Hepatocyte (in vitro differentiated cells): ENCODE data around the gene ZDHHC15. TPM values are rescaled to one million over a fixed set of nuclear protein-coding genes. Genes with fewer than 3 reads are reported as not detected.
"Not testable (repeated sequence)": the region's sequence is repeated elsewhere in the genome, so short reads cannot be mapped to it uniquely, and the experiment has no call there.

Experiments used
- DNase-seq: peaks from one replicate; pipeline ENCODE4 v3.0.0-alpha.2; 2016; ENCODE audit warnings: low spot score
- H2AFZ ChIP-seq: fragments of 200-600 bp; sonication (generic); 2 replicates; pipeline ENCODE4 v1.6.0; 2016; ENCODE audit warnings: antibody characterized with exemption, mild to moderate bottlenecking
- H3K27ac ChIP-seq: fragments of 200-600 bp; sonication (generic); 2 replicates; pipeline ENCODE4 v1.5.1; 2016; ENCODE audit warnings: mild to moderate bottlenecking
- H3K27me3 ChIP-seq: fragments of 200-600 bp; sonication (generic); 2 replicates; pipeline ENCODE4 v1.6.1; 2016
- H3K36me3 ChIP-seq: fragments of 200-600 bp; sonication (generic); replicated peaks from 2 replicates; pipeline ENCODE4 v1.5.1; 2016; ENCODE audit warnings: low read depth; ENCODE audit not compliant: insufficient read depth
- H3K4me1 ChIP-seq: fragments of 200-600 bp; sonication (generic); 2 replicates; pipeline ENCODE4 v1.5.1; 2016; ENCODE audit warnings: mild to moderate bottlenecking, moderate library complexity; ENCODE audit not compliant: insufficient read depth
- H3K4me2 ChIP-seq: fragments of 200-600 bp; sonication (generic); 2 replicates; pipeline ENCODE4 v1.6.0; 2016
- H3K4me3 ChIP-seq: fragments of 200-600 bp; sonication (generic); 2 replicates; pipeline ENCODE4 v1.5.1; 2016; ENCODE audit warnings: mild to moderate bottlenecking
- H3K79me2 ChIP-seq: fragments of 200-600 bp; sonication (generic); 2 replicates; pipeline ENCODE4 v1.6.0; 2017; ENCODE audit warnings: mild to moderate bottlenecking
- H3K9me2 ChIP-seq: fragments of 200-600 bp; sonication (generic); replicated peaks from 2 replicates; pipeline ENCODE4 v1.6.0; 2017; ENCODE audit warnings: mild to moderate bottlenecking; ENCODE audit not compliant: insufficient read depth
- H3K9me3 ChIP-seq: fragments of 200-600 bp; sonication (generic); 2 replicates; pipeline ENCODE4 v1.5.1; 2016; ENCODE audit warnings: low read depth, mild to moderate bottlenecking
- H4K20me1 ChIP-seq: fragments of 200-600 bp; sonication (generic); 2 replicates; pipeline ENCODE4 v1.6.0; 2016; ENCODE audit warnings: mild to moderate bottlenecking; ENCODE audit not compliant: insufficient read depth, poor library complexity, severe bottlenecking
- EZH2 ChIP-seq: fragments of 200-600 bp; sonication (generic); IDR thresholded peaks from 2 replicates; pipeline ENCODE4 v1.6.1; 2016; ENCODE audit warnings: antibody characterized with exemption, mild to moderate bottlenecking, borderline replicate concordance
- EZH2phosphoT487 ChIP-seq: fragments of 200-600 bp; sonication (generic); IDR thresholded peaks from one replicate; pipeline ENCODE4 v1.6.1; 2018; ENCODE audit warnings: antibody characterized with exemption, mild to moderate bottlenecking, low read depth, moderate library complexity; ENCODE audit not compliant: unreplicated experiment, severe bottlenecking
- WGBS: methylation state at CpG from one replicate; pipeline ENCODE4 v1.1.6; 2016; ENCODE audit warnings: low lambda C conversion rate; ENCODE audit errors: missing lambda C conversion rate; 5-methylcytosine and 5-hydroxymethylcytosine counted together
- polyA plus RNA-seq: library from polyadenylated mRNA; unstranded; fragments of >200 nt; fragmentation: Nextera tagmentation; extraction: Ambion mirVana; gene quantifications from 2 replicates; pipeline ENCODE4 v1.2.1, GENCODE V29; 2016
- total RNA-seq: library from RNA; depleted of rRNA; stranded (reverse); fragments of >200 nt; gene quantifications from 2 replicates; pipeline ENCODE4 v1.2.3, GENCODE V29; 2014
- TF ChIP-seq, protein P1 (sequence below): fragments of 200-600 bp; sonication (generic); IDR thresholded peaks from 2 replicates; pipeline ENCODE4 v1.5.1; 2016; ENCODE audit warnings: antibody characterized with exemption, mild to moderate bottlenecking; ENCODE audit not compliant: poor library complexity

Gene ZDHHC15
- total and polyA plus RNA-seq, 2 experiments from 2014 or later: 0.65 to 1.00 TPM

GRCh38 chrX:75365243-75365975 lies 157.4 kb downstream of the ZDHHC15 start:
- H3K4me3 ChIP-seq: no peak overlapping the region
- no peak overlapping the region for H3K4me2 ChIP-seq
- no peaks in the 10 kb centered on the region for H3K36me3 ChIP-seq
- H2AFZ ChIP-seq: no peak overlapping the region
- no peak overlapping the region for H3K27ac ChIP-seq
- TF ChIP-seq, protein P1, sequence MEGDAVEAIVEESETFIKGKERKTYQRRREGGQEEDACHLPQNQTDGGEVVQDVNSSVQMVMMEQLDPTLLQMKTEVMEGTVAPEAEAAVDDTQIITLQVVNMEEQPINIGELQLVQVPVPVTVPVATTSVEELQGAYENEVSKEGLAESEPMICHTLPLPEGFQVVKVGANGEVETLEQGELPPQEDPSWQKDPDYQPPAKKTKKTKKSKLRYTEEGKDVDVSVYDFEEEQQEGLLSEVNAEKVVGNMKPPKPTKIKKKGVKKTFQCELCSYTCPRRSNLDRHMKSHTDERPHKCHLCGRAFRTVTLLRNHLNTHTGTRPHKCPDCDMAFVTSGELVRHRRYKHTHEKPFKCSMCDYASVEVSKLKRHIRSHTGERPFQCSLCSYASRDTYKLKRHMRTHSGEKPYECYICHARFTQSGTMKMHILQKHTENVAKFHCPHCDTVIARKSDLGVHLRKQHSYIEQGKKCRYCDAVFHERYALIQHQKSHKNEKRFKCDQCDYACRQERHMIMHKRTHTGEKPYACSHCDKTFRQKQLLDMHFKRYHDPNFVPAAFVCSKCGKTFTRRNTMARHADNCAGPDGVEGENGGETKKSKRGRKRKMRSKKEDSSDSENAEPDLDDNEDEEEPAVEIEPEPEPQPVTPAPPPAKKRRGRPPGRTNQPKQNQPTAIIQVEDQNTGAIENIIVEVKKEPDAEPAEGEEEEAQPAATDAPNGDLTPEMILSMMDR: no peak
- no peaks in the 10 kb centered on the region for H3K4me1 ChIP-seq
- 55% methylated on average over 1 of the region's 1 CpG for whole genome bisulfite sequencing
- no peaks in the 10 kb centered on the region for H3K9me2 ChIP-seq
- H3K79me2 ChIP-seq: no peaks in the 10 kb centered on the region
- no peak for DNase-seq
- no peaks in the 10 kb centered on the region for H4K20me1 ChIP-seq
- no peaks in the 10 kb centered on the region for H3K9me3 ChIP-seq
- no peaks in the 10 kb centered on the region for H3K27me3 ChIP-seq

GRCh38 chrX:75361788-75362187 lies 161.0 kb downstream of the ZDHHC15 start:
- Histone ChIP-seq H2AFZ (no peak overlapping the region), H3K79me2 (no peaks in the 10 kb centered on the region), H3K4me2 (no peak overlapping the region), H3K27ac (no peak overlapping the region), H4K20me1 (no peaks in the 10 kb centered on the region), H3K27me3 (no peaks in the 10 kb centered on the region), H3K9me3 (no peaks in the 10 kb centered on the region), H3K4me3 (no peak overlapping the region), H3K36me3 (no peaks in the 10 kb centered on the region), H3K4me1 (no peaks in the 10 kb centered on the region), H3K9me2 (no peaks in the 10 kb centered on the region)
- TF ChIP-seq, protein P1: no peak
- no peak for TF ChIP-seq EZH2phosphoT487
- TF ChIP-seq EZH2: no peak
- no peak for DNase-seq

GRCh38 chrX:75348601-75349000 lies 174.2 kb downstream of the ZDHHC15 start:
- H3K79me2 ChIP-seq, H3K4me1 ChIP-seq, DNase-seq, H3K9me2 ChIP-seq, H3K27me3 ChIP-seq, H3K36me3 ChIP-seq, H3K9me3 ChIP-seq, H3K27ac ChIP-seq, H4K20me1 ChIP-seq, H2AFZ ChIP-seq, H3K4me2 ChIP-seq, H3K4me3 ChIP-seq: not testable (repeated sequence)

GRCh38 chrX:75337525-75337924 lies 185.3 kb downstream of the ZDHHC15 start:
- no peak for DNase-seq
- Histone ChIP-seq H2AFZ (no peak overlapping the region), H3K36me3 (no peaks in the 10 kb centered on the region), H3K9me3 (no peaks in the 10 kb centered on the region), H3K4me2 (no peak overlapping the region), H3K27me3 (no peaks in the 10 kb centered on the region), H4K20me1 (no peaks in the 10 kb centered on the region), H3K4me3 (no peak overlapping the region), H3K9me2 (no peaks in the 10 kb centered on the region), H3K27ac (no peak overlapping the region), H3K79me2 (no peaks in the 10 kb centered on the region), H3K4me1 (no peaks in the 10 kb centered on the region)
- WGBS: 25% methylated on average over 2 of the region's 2 CpGs
- TF ChIP-seq, protein P1: no peak
- TF ChIP-seq EZH2phosphoT487: no peak
- no peak for TF ChIP-seq EZH2
